ENCODE results near the gene PLXNA4. TPM values are rescaled to one million over a fixed set of nuclear protein-coding genes. Genes with fewer than 3 reads are reported as not detected.

PLXNA4 gene
- total and polyA plus RNA-seq, 2 donors from 2014 or later, result 0.17 to 3.5 TPM

- no peaks in the 10 kb centered on the region for H3K27me3 ChIP-seq (ENCODE audit: control insufficient read depth, insufficient read depth, low read length)
- no peaks in the 10 kb centered on the region for H3K36me3 ChIP-seq (ENCODE audit: control insufficient read depth in 2 of 3, insufficient read depth in 3 of 3, low read length in 3 of 3)
- no peaks in the 10 kb centered on the region for H3K9me3 ChIP-seq (ENCODE audit: control insufficient read depth in 2 of 3, insufficient read depth in 1 of 3, low read length in 3 of 3)
- no peak overlapping the region for H3K27ac ChIP-seq (ENCODE audit: low read depth in 2 of 2, low read length in 2 of 2)
- DNase-seq (no peak), FAIRE-seq (no peak)
- no peak overlapping the region for H3K4me3 ChIP-seq (ENCODE audit: low read length in 3 of 3)
- TF ChIP-seq CTCF (IDR thresholded peaks at IDR 0.05; ENCODE audit: borderline replicate concordance, extremely low read depth, insufficient read depth), result no peak
- peaks cover 0 to 4% (median 0%) of the 10 kb centered on the region in 3 donors for H3K4me1 ChIP-seq (ENCODE audit: control insufficient read depth in 2 of 3, insufficient read depth in 2 of 3, low read depth in 1 of 3, low read length in 3 of 3)
- no peak overlapping the region for H3K9ac ChIP-seq (ENCODE audit: low read length in 3 of 3)
- intact Hi-C loops (cut with DNase I), result no loop called here
Observed at GRCh38 chr7:132456418-132456817, 119.9 kb downstream of the PLXNA4 start.

GRCh38 chr7:132455378-132455777 lies 120.9 kb downstream of the PLXNA4 start:
- no peaks in the 10 kb centered on the region for H3K9me3 ChIP-seq (ENCODE audit: control insufficient read depth in 2 of 3, insufficient read depth in 1 of 3, low read length in 3 of 3)
- intact Hi-C loops (cut with DNase I), result no loop called here

GRCh38 chr7:132453826-132454225 lies 122.4 kb downstream of the PLXNA4 start:
- H3K9ac ChIP-seq (ENCODE audit: low read length in 3 of 3), result no peak overlapping the region
- no peak for FAIRE-seq
- DNase-seq, result no peak
- intact Hi-C loops (cut with DNase I), result no loop called here
- H3K27ac ChIP-seq (ENCODE audit: low read depth in 2 of 2, low read length in 2 of 2), result no peak overlapping the region
- no peaks in the 10 kb centered on the region for H3K9me3 ChIP-seq (ENCODE audit: control insufficient read depth in 2 of 3, insufficient read depth in 1 of 3, low read length in 3 of 3)
- TF ChIP-seq CTCF (IDR thresholded peaks at IDR 0.05; ENCODE audit: borderline replicate concordance, extremely low read depth, insufficient read depth), result no peak
- H3K27me3 ChIP-seq (ENCODE audit: control insufficient read depth, insufficient read depth, low read length), result no peaks in the 10 kb centered on the region
- no peaks in the 10 kb centered on the region for H3K4me1 ChIP-seq (ENCODE audit: control insufficient read depth in 2 of 3, insufficient read depth in 2 of 3, low read depth in 1 of 3, low read length in 3 of 3)
- H3K36me3 ChIP-seq (ENCODE audit: control insufficient read depth in 2 of 3, insufficient read depth in 3 of 3, low read length in 3 of 3), result no peaks in the 10 kb centered on the region
- no peak overlapping the region for H3K4me3 ChIP-seq (ENCODE audit: low read length in 3 of 3)

More at GRCh38 chr7:132455378-132455777, 120.9 kb downstream of the PLXNA4 start:
- DNase-seq (no peak), FAIRE-seq (no peak)
- Histone ChIP-seq H3K4me1 (ENCODE audit: control insufficient read depth in 2 of 3, insufficient read depth in 2 of 3, low read depth in 1 of 3, low read length in 3 of 3) (no peaks in the 10 kb centered on the region), H3K27ac (ENCODE audit: low read depth in 2 of 2, low read length in 2 of 2) (no peak overlapping the region), H3K4me3 (ENCODE audit: low read length in 3 of 3) (no peak overlapping the region), H3K27me3 (ENCODE audit: control insufficient read depth, insufficient read depth, low read length) (no peaks in the 10 kb centered on the region), H3K9ac (ENCODE audit: low read length in 3 of 3) (no peak overlapping the region), H3K36me3 (ENCODE audit: control insufficient read depth in 2 of 3, insufficient read depth in 3 of 3, low read length in 3 of 3) (no peaks in the 10 kb centered on the region)
- no peak for TF ChIP-seq CTCF (IDR thresholded peaks at IDR 0.05; ENCODE audit: borderline replicate concordance, extremely low read depth, insufficient read depth)

- Histone ChIP-seq H3K9me3 (ENCODE audit: control insufficient read depth in 2 of 3, insufficient read depth in 1 of 3, low read length in 3 of 3) (no peaks in the 10 kb centered on the region), H3K4me1 (ENCODE audit: control insufficient read depth in 2 of 3, insufficient read depth in 2 of 3, low read depth in 1 of 3, low read length in 3 of 3) (no peaks in the 10 kb centered on the region), H3K27me3 (ENCODE audit: control insufficient read depth, insufficient read depth, low read length) (no peaks in the 10 kb centered on the region), H3K4me3 (ENCODE audit: low read length in 3 of 3) (no peak overlapping the region), H3K36me3 (ENCODE audit: control insufficient read depth in 2 of 3, insufficient read depth in 3 of 3, low read length in 3 of 3) (no peaks in the 10 kb centered on the region), H3K9ac (ENCODE audit: low read length in 3 of 3) (no peak overlapping the region), H3K27ac (ENCODE audit: low read depth in 2 of 2, low read length in 2 of 2) (no peak overlapping the region)
- intact Hi-C loops (cut with DNase I), result no loop called here
- DNase-seq (no peak), FAIRE-seq (no peak)
- TF ChIP-seq CTCF (IDR thresholded peaks at IDR 0.05; ENCODE audit: borderline replicate concordance, extremely low read depth, insufficient read depth), result no peak
Observed at GRCh38 chr7:132451161-132451560, 125.1 kb downstream of the PLXNA4 start.
